Sigmoid colon (tissue), 4 donors: ENCODE measurements around the gene SOS1.

Experiments used
- EP300 ChIP-seq, 4 donors: sonication (generic); formaldehyde crosslinking; IDR thresholded peaks; one replicate each; pipeline ENCODE4 v1.6.1; 2017; ENCODE audit warnings: antibody characterized with exemption in 4 of 4
- POLR2A ChIP-seq, 2 donors: fragments of 450-650 bp; IDR thresholded peaks; one replicate each; pipeline ENCODE4 v1.6.1; 2016; ENCODE audit warnings: antibody characterized with exemption in 2 of 2, mild to moderate bottlenecking in 2 of 2, moderate library complexity in 2 of 2
- POLR2AphosphoS5 ChIP-seq, 4 donors: sonication (generic); formaldehyde crosslinking; IDR thresholded peaks; one replicate each; pipeline ENCODE4 v1.6.1; 2017; ENCODE audit warnings: antibody characterized with exemption in 4 of 4
- TF ChIP-seq, protein P1 (sequence below), 4 experiments: fragments of 450-650 bp in 3 of 4; fragments of 200-600 bp in 1 of 4; IDR thresholded peaks; one replicate each; pipeline ENCODE4 v1.5.1; 2016 to 2019; ENCODE audit warnings: antibody characterized with exemption in 4 of 4, mild to moderate bottlenecking in 3 of 4, moderate library complexity in 2 of 4

DNA sequence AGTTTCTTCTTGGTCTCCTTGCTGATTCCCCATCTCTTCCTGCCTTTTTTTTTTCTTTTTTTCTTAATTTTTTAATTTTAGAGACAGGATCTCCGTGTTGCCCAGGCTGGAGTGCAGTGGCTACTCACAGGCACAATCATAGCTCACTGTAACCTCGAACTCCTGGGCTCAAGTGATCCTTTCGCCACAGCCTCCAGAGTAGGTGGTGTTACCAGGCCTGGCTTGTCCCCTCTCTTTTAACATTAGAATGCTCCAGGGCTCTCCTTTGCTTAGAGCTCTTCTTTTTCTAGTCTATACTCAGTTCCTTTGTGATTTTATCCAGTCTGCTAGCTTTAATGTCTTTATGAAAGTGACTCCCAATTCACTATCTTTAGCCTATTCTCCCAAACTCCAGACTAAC lies 141.9 kb downstream of the SOS1 start:
- TF ChIP-seq, protein P1, sequence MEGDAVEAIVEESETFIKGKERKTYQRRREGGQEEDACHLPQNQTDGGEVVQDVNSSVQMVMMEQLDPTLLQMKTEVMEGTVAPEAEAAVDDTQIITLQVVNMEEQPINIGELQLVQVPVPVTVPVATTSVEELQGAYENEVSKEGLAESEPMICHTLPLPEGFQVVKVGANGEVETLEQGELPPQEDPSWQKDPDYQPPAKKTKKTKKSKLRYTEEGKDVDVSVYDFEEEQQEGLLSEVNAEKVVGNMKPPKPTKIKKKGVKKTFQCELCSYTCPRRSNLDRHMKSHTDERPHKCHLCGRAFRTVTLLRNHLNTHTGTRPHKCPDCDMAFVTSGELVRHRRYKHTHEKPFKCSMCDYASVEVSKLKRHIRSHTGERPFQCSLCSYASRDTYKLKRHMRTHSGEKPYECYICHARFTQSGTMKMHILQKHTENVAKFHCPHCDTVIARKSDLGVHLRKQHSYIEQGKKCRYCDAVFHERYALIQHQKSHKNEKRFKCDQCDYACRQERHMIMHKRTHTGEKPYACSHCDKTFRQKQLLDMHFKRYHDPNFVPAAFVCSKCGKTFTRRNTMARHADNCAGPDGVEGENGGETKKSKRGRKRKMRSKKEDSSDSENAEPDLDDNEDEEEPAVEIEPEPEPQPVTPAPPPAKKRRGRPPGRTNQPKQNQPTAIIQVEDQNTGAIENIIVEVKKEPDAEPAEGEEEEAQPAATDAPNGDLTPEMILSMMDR (IDR thresholded peaks at IDR 0.05), result no peak
- TF ChIP-seq POLR2A (IDR thresholded peaks at IDR 0.05) (no peak), EP300 (IDR thresholded peaks at IDR 0.05) (no peak), POLR2AphosphoS5 (IDR thresholded peaks at IDR 0.05) (no peak)
